H9 (cell line): ENCODE measurements around the gene MYH11. TPM values are rescaled to one million over a fixed set of nuclear protein-coding genes. Genes with fewer than 3 reads are reported as not detected.

Experiments
- DNase-seq: peaks from one replicate; pipeline ENCODE4 v3.0.0-alpha.2; 2017
- H2AFZ ChIP-seq: one replicate; pipeline ENCODE4 v1.6.1; 2013; ENCODE audit warnings: mild to moderate bottlenecking, low read length, control low read depth, moderate library complexity
- H2AK5ac ChIP-seq: 2 replicates; pipeline ENCODE4 v1.6.1; 2013; ENCODE audit warnings: low read length, control low read depth, mixed read lengths; ENCODE audit not compliant: insufficient read length
- H2BK120ac ChIP-seq: one replicate; pipeline ENCODE4 v1.6.1; 2013; ENCODE audit warnings: low read depth, mild to moderate bottlenecking, low read length, control low read depth, inconsistent platforms; ENCODE audit not compliant: poor library complexity, severe bottlenecking
- H2BK12ac ChIP-seq: 2 replicates; pipeline ENCODE4 v1.6.1; 2013; ENCODE audit warnings: low read length, control low read depth, mixed read lengths, low read depth; ENCODE audit not compliant: insufficient read length
- H2BK15ac ChIP-seq: 2 replicates; pipeline ENCODE4 v1.6.1; 2013; ENCODE audit warnings: low read depth, low read length, control low read depth
- H2BK20ac ChIP-seq: one replicate; pipeline ENCODE4 v1.6.1; 2013; ENCODE audit warnings: low read depth, mild to moderate bottlenecking, low read length, control low read depth, inconsistent platforms; ENCODE audit not compliant: poor library complexity, severe bottlenecking
- H2BK5ac ChIP-seq: 2 replicates; pipeline ENCODE4 v1.6.1; 2013; ENCODE audit warnings: low read length, control low read depth, mixed read lengths; ENCODE audit not compliant: insufficient read length
- H3K14ac ChIP-seq: 2 replicates; pipeline ENCODE4 v1.6.1; 2013; ENCODE audit warnings: low read length, control low read depth; ENCODE audit not compliant: insufficient read depth
- H3K18ac ChIP-seq: 2 replicates; pipeline ENCODE4 v1.6.1; 2013; ENCODE audit warnings: low read depth, mild to moderate bottlenecking, mixed read lengths, low read length, control low read depth; ENCODE audit not compliant: insufficient read length
- H3K23ac ChIP-seq: 2 replicates; pipeline ENCODE4 v1.6.1; 2013; ENCODE audit warnings: low read length, control low read depth, mixed read lengths, low read depth; ENCODE audit not compliant: insufficient read length
- H3K23me2 ChIP-seq: 2 replicates; pipeline ENCODE4 v1.6.1; 2013; ENCODE audit warnings: low read depth, mild to moderate bottlenecking, mixed read lengths, low read length, control low read depth; ENCODE audit not compliant: insufficient read length, poor library complexity, severe bottlenecking
- H3K27ac ChIP-seq: 2 replicates; pipeline ENCODE4 v1.5.1; 2013; ENCODE audit warnings: low read length, control low read depth, mixed read lengths, low read depth; ENCODE audit not compliant: insufficient read length
- H3K27me3 ChIP-seq: 2 replicates; pipeline ENCODE4 v1.6.1; 2013; ENCODE audit warnings: low read length, control low read depth, inconsistent platforms; ENCODE audit not compliant: insufficient read depth
- H3K4ac ChIP-seq: 2 replicates; pipeline ENCODE4 v1.6.1; 2013; ENCODE audit warnings: low read depth, mild to moderate bottlenecking, control low read depth, inconsistent platforms, low read length, moderate library complexity
- H3K4me1 ChIP-seq: 2 replicates; pipeline ENCODE4 v1.6.1; 2013; ENCODE audit warnings: low read length, control low read depth, inconsistent platforms; ENCODE audit not compliant: insufficient read depth
- H3K4me2 ChIP-seq: 2 replicates; pipeline ENCODE4 v1.6.1; 2013; ENCODE audit warnings: low read length, control low read depth, mixed read lengths; ENCODE audit not compliant: insufficient read length, insufficient read depth
- H3K56ac ChIP-seq: 2 replicates; pipeline ENCODE4 v1.6.1; 2013; ENCODE audit warnings: low read depth, mild to moderate bottlenecking, mixed read lengths, low read length, control low read depth; ENCODE audit not compliant: insufficient read length
- H3K79me1 ChIP-seq: 2 replicates; pipeline ENCODE4 v1.6.1; 2013; ENCODE audit warnings: low read depth, mild to moderate bottlenecking, moderate library complexity, low read length, control low read depth, inconsistent platforms; ENCODE audit not compliant: insufficient read depth, poor library complexity, severe bottlenecking
- H3K79me2 ChIP-seq: 2 replicates; pipeline ENCODE4 v1.6.1; 2013; ENCODE audit warnings: low read length, control low read depth, inconsistent platforms; ENCODE audit not compliant: insufficient read depth
- H3K9ac ChIP-seq: 2 replicates; pipeline ENCODE4 v1.6.1; 2013; ENCODE audit warnings: low read length, control low read depth, mixed read lengths; ENCODE audit not compliant: insufficient read length; ENCODE audit errors: extremely low read depth
- H3K9me3 ChIP-seq: one replicate; pipeline ENCODE4 v1.6.1; 2013; ENCODE audit warnings: low read depth, low read length, inconsistent platforms; ENCODE audit not compliant: control insufficient read depth
- H3T11ph ChIP-seq: one replicate; pipeline ENCODE4 v1.6.1; 2013; ENCODE audit warnings: mild to moderate bottlenecking, low read length, control low read depth, inconsistent platforms
- H4K20me1 ChIP-seq: one replicate; pipeline ENCODE4 v1.6.1; 2013; ENCODE audit not compliant: control insufficient read depth, insufficient read length, insufficient read depth
- H4K5ac ChIP-seq: 2 replicates; pipeline ENCODE4 v1.6.1; 2013; ENCODE audit warnings: low read depth, mild to moderate bottlenecking, mixed read lengths, low read length, control low read depth; ENCODE audit not compliant: insufficient read length
- H4K8ac ChIP-seq: replicated peaks from 2 replicates; pipeline ENCODE4 v1.6.1; 2013; ENCODE audit warnings: low read length, control low read depth, mixed read lengths, low read depth; ENCODE audit not compliant: insufficient read length
- H4K91ac ChIP-seq: 2 replicates; pipeline ENCODE4 v1.6.1; 2013; ENCODE audit warnings: low read depth, mild to moderate bottlenecking, moderate library complexity, mixed read lengths, low read length, control low read depth; ENCODE audit not compliant: insufficient read length
- H3K27ac Mint-ChIP-seq, 3 experiments: 2 replicates in 2 of 3; 3 replicates in 1 of 3; pipeline ENCODE4 v1.8.0; 2020 to 2021; ENCODE audit warnings: mixed read lengths in 3 of 3, mild to moderate bottlenecking in 1 of 3, moderate library complexity in 1 of 3
- H3K27me3 Mint-ChIP-seq: 2 replicates; pipeline ENCODE4 v1.8.0; 2021; ENCODE audit warnings: low read depth, mild to moderate bottlenecking, moderate library complexity, mixed read lengths
- H3K36me3 Mint-ChIP-seq, 3 experiments: 2 replicates in 2 of 3; 3 replicates in 1 of 3; pipeline ENCODE4 v1.8.0; 2020 to 2021; ENCODE audit warnings: low read depth in 3 of 3, mixed read lengths in 3 of 3; ENCODE audit not compliant: insufficient read depth in 1 of 3
- H3K4me1 Mint-ChIP-seq, 2 experiments: 2 replicates each; pipeline ENCODE4 v1.8.0; 2020; ENCODE audit warnings: mixed read lengths in 2 of 2
- H3K4me3 Mint-ChIP-seq, 2 experiments: 2 replicates in 1 of 2; 3 replicates in 1 of 2; pipeline ENCODE4 v1.8.0; 2020 to 2021; ENCODE audit warnings: mild to moderate bottlenecking in 2 of 2, mixed read lengths in 2 of 2, moderate library complexity in 1 of 2
- H3K9me3 Mint-ChIP-seq, 2 experiments: 2 replicates in 1 of 2; 3 replicates in 1 of 2; pipeline ENCODE4 v1.8.0; 2020; ENCODE audit warnings: mild to moderate bottlenecking in 2 of 2, mixed read lengths in 2 of 2, moderate library complexity in 1 of 2
- WGBS: extraction: QIAGEN DNeasy Blood & Tissue Kit; methylation state at CpG from one replicate; pipeline ENCODE4 v1.1.7; 2013; ENCODE audit warnings: missing lambda C conversion rate, low lambda C conversion rate, mixed read lengths; ENCODE audit not compliant: insufficient read length; ENCODE audit errors: extremely low coverage; 5-methylcytosine and 5-hydroxymethylcytosine counted together
- total RNA-seq: library from RNA; stranded (reverse); gene quantifications from 2 replicates; pipeline ENCODE4 v1.2.1, GENCODE V29; 2021
- TF ChIP-seq, protein P1 (sequence below): fragments of 200-600 bp; sonication (generic); conservative IDR thresholded peaks from 3 replicates; pipeline ENCODE4 v1.8.0; 2021; ENCODE audit warnings: antibody characterized with exemption, mild to moderate bottlenecking

Gene MYH11
- total RNA-seq, 1 experiment from 2014 or later: 0.42 TPM

GRCh38 chr16:15803618-15804017 lies 53.2 kb downstream of the MYH11 start:
- no CpG with 5 or more reads among the region's 9 CpGs for WGBS
- H2AK5ac ChIP-seq: no peak overlapping the region
- no peak overlapping the region for H3K9ac ChIP-seq
- H2AFZ ChIP-seq: no peak overlapping the region
- H3K18ac ChIP-seq: no peak overlapping the region
- H3K4me3 Mint-ChIP-seq: no peak overlapping the region
- TF ChIP-seq, protein P1, sequence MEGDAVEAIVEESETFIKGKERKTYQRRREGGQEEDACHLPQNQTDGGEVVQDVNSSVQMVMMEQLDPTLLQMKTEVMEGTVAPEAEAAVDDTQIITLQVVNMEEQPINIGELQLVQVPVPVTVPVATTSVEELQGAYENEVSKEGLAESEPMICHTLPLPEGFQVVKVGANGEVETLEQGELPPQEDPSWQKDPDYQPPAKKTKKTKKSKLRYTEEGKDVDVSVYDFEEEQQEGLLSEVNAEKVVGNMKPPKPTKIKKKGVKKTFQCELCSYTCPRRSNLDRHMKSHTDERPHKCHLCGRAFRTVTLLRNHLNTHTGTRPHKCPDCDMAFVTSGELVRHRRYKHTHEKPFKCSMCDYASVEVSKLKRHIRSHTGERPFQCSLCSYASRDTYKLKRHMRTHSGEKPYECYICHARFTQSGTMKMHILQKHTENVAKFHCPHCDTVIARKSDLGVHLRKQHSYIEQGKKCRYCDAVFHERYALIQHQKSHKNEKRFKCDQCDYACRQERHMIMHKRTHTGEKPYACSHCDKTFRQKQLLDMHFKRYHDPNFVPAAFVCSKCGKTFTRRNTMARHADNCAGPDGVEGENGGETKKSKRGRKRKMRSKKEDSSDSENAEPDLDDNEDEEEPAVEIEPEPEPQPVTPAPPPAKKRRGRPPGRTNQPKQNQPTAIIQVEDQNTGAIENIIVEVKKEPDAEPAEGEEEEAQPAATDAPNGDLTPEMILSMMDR: no peak
- no peak overlapping the region for H3K14ac ChIP-seq
- no peak overlapping the region for H2BK15ac ChIP-seq
- no peak overlapping the region for H3K27ac ChIP-seq
- H3K23me2 ChIP-seq: no peaks in the 10 kb centered on the region
- H4K20me1 ChIP-seq: no peaks in the 10 kb centered on the region
- H3K4ac ChIP-seq: no peak overlapping the region
- no peak overlapping the region for H2BK5ac ChIP-seq
- no peak overlapping the region for H3K56ac ChIP-seq
- H3K79me1 ChIP-seq: no peaks in the 10 kb centered on the region
- no peak overlapping the region; a peak in 2 of 7 replicates for H3K27ac Mint-ChIP-seq
- H3K9me3 ChIP-seq: no peaks in the 10 kb centered on the region
- no peaks in the 10 kb centered on the region for H3K27me3 Mint-ChIP-seq
- no peak overlapping the region for H4K91ac ChIP-seq
- no peaks in the 10 kb centered on the region for H3K79me2 ChIP-seq
- H3T11ph ChIP-seq: no peak overlapping the region
- no peaks in the 10 kb centered on the region for H3K27me3 ChIP-seq
- H3K4me1 Mint-ChIP-seq: peaks cover 11 to 13% of the 10 kb centered on the region in 2 experiments
- no peak overlapping the region for H4K8ac ChIP-seq
- H3K4me2 ChIP-seq: no peak overlapping the region
- H3K9me3 Mint-ChIP-seq: no peaks in the 10 kb centered on the region; a peak in 1 of 5 replicates
- H3K4me1 ChIP-seq: no peaks in the 10 kb centered on the region
- DNase-seq: no peak
- no peak overlapping the region for H2BK20ac ChIP-seq
- H2BK12ac ChIP-seq: no peak overlapping the region
- no peak overlapping the region for H2BK120ac ChIP-seq
- H3K36me3 Mint-ChIP-seq: no peaks in the 10 kb centered on the region
- no peak overlapping the region for H4K5ac ChIP-seq
- no peak overlapping the region for H3K23ac ChIP-seq
